Trophoblast cell (in vitro differentiated cells and primary cell): Measurements from ENCODE around the gene TTC28.

Experiments used
- DNase-seq, 2 donors: peaks; one replicate each; pipeline ENCODE4 v3.0.0-alpha.2; 2016
- H2AFZ ChIP-seq: 2 replicates; pipeline ENCODE4 v1.6.1; 2013; ENCODE audit warnings: low read length, moderate library complexity, mild to moderate bottlenecking; ENCODE audit not compliant: insufficient read depth, poor library complexity
- H2AK5ac ChIP-seq: 2 replicates; pipeline ENCODE4 v1.6.1; 2013; ENCODE audit warnings: mild to moderate bottlenecking, low read length
- H2BK120ac ChIP-seq: 2 replicates; pipeline ENCODE4 v1.6.1; 2013; ENCODE audit warnings: low read length, mild to moderate bottlenecking, moderate library complexity; ENCODE audit not compliant: insufficient read depth, poor library complexity
- H2BK12ac ChIP-seq: 2 replicates; pipeline ENCODE4 v1.6.1; 2013; ENCODE audit warnings: mild to moderate bottlenecking, low read length, moderate library complexity
- H2BK5ac ChIP-seq: 2 replicates; pipeline ENCODE4 v1.6.1; 2013; ENCODE audit warnings: low read length, low read depth, moderate library complexity, mild to moderate bottlenecking; ENCODE audit not compliant: poor library complexity
- H3K14ac ChIP-seq: 2 replicates; pipeline ENCODE4 v1.6.1; 2013; ENCODE audit warnings: mild to moderate bottlenecking, low read length
- H3K18ac ChIP-seq: 2 replicates; pipeline ENCODE4 v1.6.1; 2013; ENCODE audit warnings: mild to moderate bottlenecking, low read length
- H3K23ac ChIP-seq: 2 replicates; pipeline ENCODE4 v1.6.1; 2013; ENCODE audit warnings: low read length
- H3K27ac ChIP-seq: 2 replicates; pipeline ENCODE4 v1.5.1; 2013; ENCODE audit warnings: low read depth, mild to moderate bottlenecking, inconsistent platforms, low read length, moderate library complexity
- H3K27me3 ChIP-seq: 2 replicates; pipeline ENCODE4 v1.6.1; 2013; ENCODE audit warnings: inconsistent platforms, mild to moderate bottlenecking, low read length, moderate library complexity; ENCODE audit not compliant: insufficient read depth
- H3K36me3 ChIP-seq, 2 experiments: 1 replicate in 1 of 2; 2 replicates in 1 of 2; pipeline ENCODE4 v1.6.1; 2013; ENCODE audit warnings: low read length in 2 of 2, mild to moderate bottlenecking in 2 of 2, moderate library complexity in 1 of 2; ENCODE audit not compliant: insufficient read depth in 2 of 2, control insufficient read depth in 1 of 2
- H3K4ac ChIP-seq: 2 replicates; pipeline ENCODE4 v1.6.1; 2013; ENCODE audit warnings: low read depth, mild to moderate bottlenecking, low read length, moderate library complexity
- H3K4me1 ChIP-seq, 2 experiments: 1 replicate in 1 of 2; 2 replicates in 1 of 2; pipeline ENCODE4 v1.6.1; 2013; ENCODE audit warnings: low read length in 2 of 2, mild to moderate bottlenecking in 2 of 2, moderate library complexity in 1 of 2; ENCODE audit not compliant: insufficient read depth in 2 of 2, control insufficient read depth in 1 of 2
- H3K4me2 ChIP-seq: 2 replicates; pipeline ENCODE4 v1.6.1; 2013; ENCODE audit warnings: inconsistent platforms, mild to moderate bottlenecking, low read length, moderate library complexity
- H3K4me3 ChIP-seq: 2 replicates; pipeline ENCODE4 v1.5.1; 2013; ENCODE audit warnings: mild to moderate bottlenecking, low read depth, low read length, inconsistent platforms
- H3K79me1 ChIP-seq: one replicate; pipeline ENCODE4 v1.6.1; 2013; ENCODE audit warnings: low read length
- H3K79me2 ChIP-seq: 2 replicates; pipeline ENCODE4 v1.6.1; 2013; ENCODE audit warnings: low read length, mild to moderate bottlenecking; ENCODE audit not compliant: control insufficient read depth, insufficient read depth, poor library complexity
- H3K9ac ChIP-seq: 2 replicates; pipeline ENCODE4 v1.6.1; 2013; ENCODE audit warnings: mild to moderate bottlenecking, low read length
- H3K9me3 ChIP-seq: 2 replicates; pipeline ENCODE4 v1.6.1; 2013; ENCODE audit warnings: low read depth, mild to moderate bottlenecking, control low read depth, inconsistent platforms, low read length; ENCODE audit not compliant: insufficient read depth
- H4K12ac ChIP-seq: 2 replicates; pipeline ENCODE4 v1.6.1; 2013; ENCODE audit warnings: low read depth, mild to moderate bottlenecking, low read length, moderate library complexity
- H4K8ac ChIP-seq: 2 replicates; pipeline ENCODE4 v1.6.1; 2013; ENCODE audit warnings: low read depth, mild to moderate bottlenecking, low read length, moderate library complexity
- H4K91ac ChIP-seq: one replicate; pipeline ENCODE4 v1.6.1; 2013; ENCODE audit warnings: low read depth, mild to moderate bottlenecking, low read length, moderate library complexity
- WGBS: extraction: QIAGEN DNeasy Blood & Tissue Kit; methylation state at CpG from one replicate; pipeline ENCODE4 v1.1.7; 2013; ENCODE audit warnings: missing lambda C conversion rate; ENCODE audit not compliant: insufficient read length, insufficient coverage; ENCODE audit errors: extremely low coverage; 5-methylcytosine and 5-hydroxymethylcytosine counted together

Gene TTC28

GRCh38 chr22:28608546-28608945, 71.1 kb downstream of the TTC28 start:
- WGBS = no CpG with 5 or more reads among the region's 2 CpGs
- Histone ChIP-seq H3K4me3 (no peak overlapping the region), H4K12ac (no peak overlapping the region), H3K4ac (no peak overlapping the region), H4K91ac (no peak overlapping the region), H3K27me3 (no peaks in the 10 kb centered on the region), H3K14ac (no peak overlapping the region), H3K4me1 (no peaks in the 10 kb centered on the region), H3K27ac (no peak overlapping the region), H2BK12ac (no peak overlapping the region), H3K36me3 (no peaks in the 10 kb centered on the region), H3K9me3 (peaks cover 2% of the 10 kb centered on the region), H2BK120ac (no peak overlapping the region), H3K4me2 (no peak overlapping the region), H2BK5ac (no peak overlapping the region), H3K79me1 (no peaks in the 10 kb centered on the region), H3K9ac (no peak overlapping the region), H4K8ac (no peak overlapping the region), H3K18ac (no peak overlapping the region), H3K79me2 (no peaks in the 10 kb centered on the region), H3K23ac (no peak overlapping the region), H2AFZ (no peak overlapping the region), H2AK5ac (no peak overlapping the region)
- no peak for DNase-seq

DNA sequence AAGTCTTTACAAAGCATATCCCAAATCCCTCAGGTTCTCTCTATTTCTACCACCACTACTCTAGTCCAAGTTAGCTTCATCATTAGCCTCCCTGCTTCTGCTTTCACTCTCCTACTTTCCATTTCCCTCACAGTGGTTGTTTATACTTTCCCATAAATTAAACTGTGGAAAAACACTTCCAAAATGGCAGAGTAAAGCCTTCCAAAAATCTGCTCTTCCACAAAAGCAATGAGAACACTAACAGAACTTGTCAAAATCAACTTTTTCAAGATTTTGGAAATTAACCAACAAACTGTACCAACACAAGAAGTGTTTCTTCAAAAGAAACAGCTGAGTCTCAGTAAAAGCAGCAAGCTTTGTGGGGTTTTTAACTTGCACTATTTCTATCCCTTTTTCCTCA, 71.8 kb downstream of the TTC28 start:
- no peak overlapping the region for H2BK12ac ChIP-seq
- no peak overlapping the region for H3K23ac ChIP-seq
- no peak overlapping the region for H4K8ac ChIP-seq
- no peak overlapping the region for H4K91ac ChIP-seq
- H3K4me3 ChIP-seq = no peak overlapping the region
- H2BK120ac ChIP-seq = no peak overlapping the region
- no peaks in the 10 kb centered on the region for H3K79me1 ChIP-seq
- no peak overlapping the region for H2AFZ ChIP-seq
- no peak overlapping the region for H4K12ac ChIP-seq
- H2BK5ac ChIP-seq = no peak overlapping the region
- no peak overlapping the region for H3K27ac ChIP-seq
- H3K4ac ChIP-seq = no peak overlapping the region
- H3K9ac ChIP-seq = no peak overlapping the region
- H3K36me3 ChIP-seq = no peaks in the 10 kb centered on the region
- H3K79me2 ChIP-seq = no peaks in the 10 kb centered on the region
- H3K4me1 ChIP-seq = no peaks in the 10 kb centered on the region
- no peak for DNase-seq
- no peak overlapping the region for H3K18ac ChIP-seq
- H3K27me3 ChIP-seq = no peaks in the 10 kb centered on the region
- no peak overlapping the region for H3K4me2 ChIP-seq
- H3K9me3 ChIP-seq = peaks cover 2% of the 10 kb centered on the region
- H3K14ac ChIP-seq = no peak overlapping the region
- H2AK5ac ChIP-seq = no peak overlapping the region

GRCh38 chr22:28604966-28605761, 74.5 kb downstream of the TTC28 start:
- no peaks in the 10 kb centered on the region for H3K79me2 ChIP-seq
- H2AK5ac ChIP-seq = no peak overlapping the region
- no peaks in the 10 kb centered on the region for H3K79me1 ChIP-seq
- no peak overlapping the region for H2BK12ac ChIP-seq
- H3K18ac ChIP-seq = no peak overlapping the region
- H3K27me3 ChIP-seq = no peaks in the 10 kb centered on the region
- no peak overlapping the region for H3K23ac ChIP-seq
- H4K12ac ChIP-seq = no peak overlapping the region
- no peak overlapping the region for H3K27ac ChIP-seq
- H3K14ac ChIP-seq = no peak overlapping the region
- H3K4me1 ChIP-seq = no peaks in the 10 kb centered on the region
- H3K4ac ChIP-seq = no peak overlapping the region
- H3K9me3 ChIP-seq = peaks cover 2% of the 10 kb centered on the region
- no peak for DNase-seq
- no peaks in the 10 kb centered on the region for H3K36me3 ChIP-seq
- H3K9ac ChIP-seq = no peak overlapping the region
- WGBS = no CpG with 5 or more reads among the region's 2 CpGs
- no peak overlapping the region for H2AFZ ChIP-seq
- no peak overlapping the region for H4K91ac ChIP-seq
- no peak overlapping the region for H3K4me2 ChIP-seq
- H2BK5ac ChIP-seq = no peak overlapping the region
- H3K4me3 ChIP-seq = no peak overlapping the region
- no peak overlapping the region for H2BK120ac ChIP-seq
- H4K8ac ChIP-seq = no peak overlapping the region

DNA sequence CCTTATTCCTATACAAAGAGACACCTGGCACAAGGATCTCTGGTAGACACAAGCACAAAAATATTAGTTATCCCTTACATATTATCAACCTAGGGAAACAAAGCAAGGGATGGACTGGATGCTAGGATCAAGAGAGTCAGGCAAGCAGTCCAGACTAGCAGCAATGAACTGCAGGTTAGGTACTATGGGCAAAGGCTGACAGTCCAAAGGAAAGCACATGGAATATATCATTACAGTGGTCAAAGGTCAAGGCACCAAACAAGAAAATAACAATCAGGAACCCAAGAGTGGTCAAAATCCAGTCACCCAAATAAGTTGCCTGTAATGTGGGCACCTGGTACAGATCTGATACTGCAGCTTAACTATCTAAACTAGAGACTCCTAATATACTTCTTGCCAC, 77.7 kb downstream of the TTC28 start:
- H3K27ac ChIP-seq = no peak overlapping the region
- no peaks in the 10 kb centered on the region for H3K79me1 ChIP-seq
- H2BK12ac ChIP-seq = no peak overlapping the region
- no peak overlapping the region for H3K4me3 ChIP-seq
- no peak overlapping the region for H3K4me2 ChIP-seq
- no peaks in the 10 kb centered on the region for H3K4me1 ChIP-seq
- H3K18ac ChIP-seq = no peak overlapping the region
- H3K9ac ChIP-seq = no peak overlapping the region
- H3K36me3 ChIP-seq = no peaks in the 10 kb centered on the region
- H2BK5ac ChIP-seq = no peak overlapping the region
- H3K27me3 ChIP-seq = no peaks in the 10 kb centered on the region
- no peaks in the 10 kb centered on the region for H3K79me2 ChIP-seq
- DNase-seq = no peak
- H2AK5ac ChIP-seq = no peak overlapping the region
- no peak overlapping the region for H2AFZ ChIP-seq
- H3K9me3 ChIP-seq = no peaks in the 10 kb centered on the region
- H4K12ac ChIP-seq = no peak overlapping the region
- H2BK120ac ChIP-seq = no peak overlapping the region
- no peak overlapping the region for H3K23ac ChIP-seq
- no peak overlapping the region for H3K14ac ChIP-seq
- no peak overlapping the region for H3K4ac ChIP-seq
- H4K91ac ChIP-seq = no peak overlapping the region
- H4K8ac ChIP-seq = no peak overlapping the region
